Measurements from ENCODE around the gene RCOR1. TPM values are rescaled to one million over a fixed set of nuclear protein-coding genes. Genes with fewer than 3 reads are reported as not detected.

Gene RCOR1
- total and polyA plus RNA-seq, 2 of the 8 experiments (the other 6 are each of a cell fraction or from before 2014, with no cell fraction given) = 12.3 to 26.3 TPM

- DNase-seq (ENCODE audit: low read depth in 1 of 2, low spot score in 2 of 2) = peak in 1 of 2 experiments; percentile 67
- no peaks in the 10 kb centered on the region for H4K20me1 ChIP-seq (replicated peaks in 1 of 2; ENCODE audit: control insufficient read depth in 1 of 2, insufficient read depth in 2 of 2, low read length in 2 of 2)
- no peak overlapping the region; a peak in 1 of 4 replicates for H3K4me2 ChIP-seq (ENCODE audit: insufficient read depth in 1 of 2, low read depth in 2 of 2, low read length in 2 of 2)
- no peak for FAIRE-seq
- H3K36me3 ChIP-seq (ENCODE audit: control insufficient read depth in 2 of 4, insufficient read depth in 4 of 4, low read length in 3 of 4) = no peaks in the 10 kb centered on the region
- H2BK12ac ChIP-seq (ENCODE audit: low read depth, low read length) = peak overlapping the region; percentile 97; the same call in 1 of the 2 replicates
- H3K9ac ChIP-seq (replicated peaks in 1 of 4; ENCODE audit: extremely low read depth in 1 of 4, low read depth in 3 of 4, low read length in 3 of 4) = peak overlapping the region in 2 of 4 experiments; percentile 23 to 36; a peak in 2 of 7 replicates
- H3K14ac ChIP-seq (ENCODE audit: insufficient read length) = no peak overlapping the region
- H3K18ac ChIP-seq (ENCODE audit: extremely low read depth, low read length) = peak overlapping the region; percentile 84
- H3K4me3 ChIP-seq (ENCODE audit: extremely low read depth in 1 of 4, insufficient read depth in 2 of 4, low read depth in 3 of 4, low read length in 4 of 4) = no peak overlapping the region
- H3K9me3 ChIP-seq (ENCODE audit: insufficient read depth in 2 of 2, low read depth in 1 of 2, low read length in 1 of 2) = no peaks in the 10 kb centered on the region
- peak overlapping the region; percentile 82; the same call in 1 of the 2 replicates for H2BK5ac ChIP-seq (ENCODE audit: low read depth, low read length)
- H2AK5ac ChIP-seq (ENCODE audit: low read depth, low read length) = peak overlapping the region; percentile 32; the same call in 1 of the 2 replicates
- H2BK20ac ChIP-seq (ENCODE audit: low read length) = 0 out of 2 replicates have a peak overlapping the region, but pooled peaks have one; percentile 69
- H3K79me1 ChIP-seq (ENCODE audit: low read depth, low read length) = no peaks in the 10 kb centered on the region
- ChIA-PET CTCF (ENCODE audit: partially characterized antibody) (interaction anchor here (0.9 to 4.2 kb wide), 14 partner anchors 10 to 109 kb away, joined by 3 to 14 read pairs (median 4); no protein-coding TSS in a partner anchor), POLR2A (ENCODE audit: partially characterized antibody) (interaction anchor here (0.8 to 3.2 kb wide), 7 partner anchors 10 to 46 kb away, joined by 3 to 11 read pairs (median 4); no protein-coding TSS in a partner anchor)
- peak overlapping the region; percentile 96; the same call in 1 of the 2 replicates for H2BK15ac ChIP-seq (ENCODE audit: low read length)
- H3K79me2 ChIP-seq (ENCODE audit: control insufficient read depth in 1 of 2, insufficient read depth in 2 of 2, low read length in 2 of 2) = no peaks in the 10 kb centered on the region
- H2AFZ ChIP-seq (ENCODE audit: low read length) = no peak overlapping the region; the same call in 1 of the 2 replicates
- H2BK120ac ChIP-seq (replicated peaks; ENCODE audit: low read depth, low read length) = no peak overlapping the region
- peak overlapping the region; percentile 6 for H3K56ac ChIP-seq (replicated peaks; ENCODE audit: insufficient read length, low read depth, low read length)
- H4K5ac ChIP-seq (ENCODE audit: insufficient read length, low read depth, low read length) = peak overlapping the region; percentile 33
- H3K23me2 ChIP-seq (ENCODE audit: low read depth, low read length) = no peaks in the 10 kb centered on the region
- peak overlapping the region; percentile 70 for H3K4ac ChIP-seq (replicated peaks; ENCODE audit: insufficient read length, low read depth, low read length)
- H3K27ac ChIP-seq (ENCODE audit: low read depth, low read length) = no peak overlapping the region
- peak overlapping the region; percentile 82; the same call in 1 of the 2 replicates for H4K8ac ChIP-seq (ENCODE audit: extremely low read depth, insufficient read depth, low read length)
- no peaks in the 10 kb centered on the region for H3K27me3 ChIP-seq (replicated peaks in 1 of 4; ENCODE audit: control insufficient read depth in 3 of 4, extremely low read depth in 1 of 4, insufficient read depth in 3 of 4, low read length in 3 of 4)
- H4K91ac ChIP-seq (replicated peaks; ENCODE audit: insufficient read length, low read length) = peak overlapping the region; percentile 92
- WGBS, 2 experiments (ENCODE audit: extremely low coverage in 1 of 2, insufficient coverage in 1 of 2, insufficient read length in 1 of 2, insufficient replicate concordance in 2 of 2, low coverage in 1 of 2, low lambda C conversion rate in 2 of 2, missing lambda C conversion rate in 1 of 2) = 68% methylated on average over 24 of the region's 24 CpGs; no CpG with 5 or more reads in 1 of the 2 experiments
- no peak overlapping the region for H3K23ac ChIP-seq (ENCODE audit: insufficient read length)
- peaks cover 0 to 18% (median 10%) of the 10 kb centered on the region in 4 experiments; a peak in 6 of 7 replicates for H3K4me1 ChIP-seq (replicated peaks in 1 of 4; ENCODE audit: control insufficient read depth in 3 of 4, insufficient read depth in 4 of 4, low read length in 3 of 4)
- TF ChIP-seq BCL11A (IDR thresholded peaks at IDR 0.05; ENCODE audit: low read depth in 2 of 2, low read length in 2 of 2) = no peak
- peak; percentile 57 for TF ChIP-seq TEAD4 (IDR thresholded peaks at IDR 0.05; ENCODE audit: low read depth, low read length)
- TF ChIP-seq, protein P1, sequence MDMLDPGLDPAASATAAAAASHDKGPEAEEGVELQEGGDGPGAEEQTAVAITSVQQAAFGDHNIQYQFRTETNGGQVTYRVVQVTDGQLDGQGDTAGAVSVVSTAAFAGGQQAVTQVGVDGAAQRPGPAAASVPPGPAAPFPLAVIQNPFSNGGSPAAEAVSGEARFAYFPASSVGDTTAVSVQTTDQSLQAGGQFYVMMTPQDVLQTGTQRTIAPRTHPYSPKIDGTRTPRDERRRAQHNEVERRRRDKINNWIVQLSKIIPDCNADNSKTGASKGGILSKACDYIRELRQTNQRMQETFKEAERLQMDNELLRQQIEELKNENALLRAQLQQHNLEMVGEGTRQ (IDR thresholded peaks at IDR 0.05; ENCODE audit: low read length) = no peak
- peak; percentile 73 for TF ChIP-seq MAX (IDR thresholded peaks at IDR 0.05)
- TF ChIP-seq POLR2A (IDR thresholded peaks at IDR 0.05; ENCODE audit: control extremely low read depth in 1 of 2, low read depth in 2 of 2, low read length in 2 of 2) = peak in 1 of 2 experiments; percentile 57; a peak in 1 of 3 replicates
- TF ChIP-seq TAF1 (IDR thresholded peaks at IDR 0.05; ENCODE audit: low read depth, low read length) = peak; percentile 53
- peak; percentile 56; the same call in 1 of the 2 replicates for TF ChIP-seq TBP (IDR thresholded peaks at IDR 0.05; ENCODE audit: low read depth, low read length)
- 0 out of 2 replicates have a peak, but pooled peaks have one; percentile 10 for TF ChIP-seq CHD2 (IDR thresholded peaks at IDR 0.05; ENCODE audit: low read length)
Measured at GRCh38 chr14:102584871-102585869, 7.3 kb upstream of the RCOR1 start.
